HG02588 (cell line): Measurements from ENCODE around the gene RAB35.

Source experiments
- ATAC-seq: cut with Tn5 transposase; IDR thresholded peaks from one replicate; pipeline ENCODE4 v1.9.1; 2021; ENCODE audit warnings: mild to moderate bottlenecking, moderate library complexity; ENCODE audit not compliant: unreplicated experiment

The RAB35 gene

GRCh38 chr12:120134307-120134980 lies 17.9 kb upstream of the RAB35 start:
- no peak for ATAC-seq

GRCh38 chr12:120132863-120133385 lies 16.4 kb upstream of the RAB35 start:
- peak; percentile 90 for ATAC-seq

- ATAC-seq, result peak; percentile 3
Observed at GRCh38 chr12:120132054-120132836, 15.7 kb upstream of the RAB35 start.

GRCh38 chr12:120131116-120131515 lies 14.6 kb upstream of the RAB35 start:
- ATAC-seq, result no peak

- ATAC-seq, result no peak
Observed at GRCh38 chr12:120130011-120130410, 13.5 kb upstream of the RAB35 start.

- no peak for ATAC-seq
Observed at GRCh38 chr12:120126635-120127005, 10.1 kb upstream of the RAB35 start.

- no peak for ATAC-seq
Observed at GRCh38 chr12:120125792-120126634, 9.5 kb upstream of the RAB35 start.

- ATAC-seq, result no peak
Observed at GRCh38 chr12:120125029-120125428, 8.5 kb upstream of the RAB35 start.

- peak; percentile 34 for ATAC-seq
Observed at GRCh38 chr12:120121766-120122293, 5.3 kb upstream of the RAB35 start.

GRCh38 chr12:120121343-120121742 lies 4.8 kb upstream of the RAB35 start:
- no peak for ATAC-seq

- ATAC-seq, result peak; percentile 24
Observed at GRCh38 chr12:120119271-120119973, 2.9 kb upstream of the RAB35 start.

GRCh38 chr12:120118321-120119061 lies 1.9 kb upstream of the RAB35 start:
- no peak for ATAC-seq

- ATAC-seq, result no peak
Observed at GRCh38 chr12:120117961-120118320, 1.4 kb upstream of the RAB35 start.

- peak; percentile 51 for ATAC-seq
Observed at GRCh38 chr12:120116792-120117651, 469 bp upstream of the RAB35 start.

GRCh38 chr12:120115692-120116440 lies 687 bp downstream of the RAB35 start:
- no peak for ATAC-seq

GRCh38 chr12:120115066-120115465 lies 1.5 kb downstream of the RAB35 start:
- ATAC-seq, result no peak

GRCh38 chr12:120110550-120111501 lies 5.7 kb downstream of the RAB35 start:
- peak; percentile 52 for ATAC-seq
